Ascending aorta (tissue), 2 donors: ENCODE results near the gene NR4A1. TPM values are rescaled to one million over a fixed set of nuclear protein-coding genes. Genes with fewer than 3 reads are reported as not detected.
"Not testable (repeated sequence)": the region's sequence is repeated elsewhere in the genome, so short reads cannot be mapped to it uniquely, and the experiment has no call there.

Experiments used
- DNase-seq, 2 donors: peaks; one replicate each; pipeline ENCODE4 v3.0.0-alpha.2; 2019; ENCODE audit warnings: low spot score in 2 of 2
- H3K27ac ChIP-seq, 2 donors: fragments of 200-600 bp; sonication (generic); one replicate each; pipeline ENCODE4 v1.5.1; 2016 to 2017; ENCODE audit warnings: mild to moderate bottlenecking in 1 of 2
- H3K27me3 ChIP-seq: fragments of 200-600 bp; sonication (generic); one replicate; pipeline ENCODE4 v1.5.1; 2017
- H3K36me3 ChIP-seq, 2 donors: fragments of 200-600 bp; sonication (generic); one replicate each; pipeline ENCODE4 v1.5.1; 2016
- H3K4me1 ChIP-seq, 2 donors: fragments of 200-600 bp; sonication (generic); one replicate each; pipeline ENCODE4 v1.5.1; 2016 to 2017; ENCODE audit warnings: mild to moderate bottlenecking in 1 of 2
- H3K4me3 ChIP-seq, 2 donors: fragments of 200-600 bp; sonication (generic); one replicate each; pipeline ENCODE4 v1.5.1; 2016 to 2017; ENCODE audit warnings: mild to moderate bottlenecking in 1 of 2
- H3K9me3 ChIP-seq, 2 donors: fragments of 200-600 bp; sonication (generic); one replicate each; pipeline ENCODE4 v1.5.1; 2016
- CTCF ChIP-seq, 3 experiments: fragments of 200-600 bp in 2 of 3; fragments of 450-650 bp in 1 of 3; sonication (generic) in 2 of 3; IDR thresholded peaks; one replicate each; pipeline ENCODE4 v1.5.1; 2016 to 2019; ENCODE audit warnings: antibody characterized with exemption in 3 of 3, mild to moderate bottlenecking in 1 of 3, moderate library complexity in 1 of 3
- intact Hi-C: fragments of 100-400 bp; cut with DNase I; formaldehyde crosslinking; loops from one replicate; pipeline ENCODE4 v1.15.1; 2023
- total RNA-seq: library from RNA; depleted of rRNA; stranded (reverse); fragments of >200 nt; gene quantifications from one replicate; pipeline ENCODE4 v1.1.0, GENCODE V29; 2016

NR4A1 gene
- total RNA-seq, 1 donor from 2014 or later = 722 TPM

GRCh38 chr12:52093346-52093745 is 42.1 kb downstream of the NR4A1 start:
- Histone ChIP-seq H3K36me3 (no peaks in the 10 kb centered on the region), H3K9me3 (no peaks in the 10 kb centered on the region), H3K4me1 (no peaks in the 10 kb centered on the region), H3K4me3 (no peak overlapping the region), H3K27me3 (no peaks in the 10 kb centered on the region), H3K27ac (no peak overlapping the region)
- intact Hi-C loops = no loop called here
- DNase-seq = no peak
- TF ChIP-seq CTCF (IDR thresholded peaks at IDR 0.05) = no peak

- no peak for TF ChIP-seq CTCF (IDR thresholded peaks at IDR 0.05)
- H3K4me1 ChIP-seq = no peaks in the 10 kb centered on the region
- no peak overlapping the region for H3K27ac ChIP-seq
- H3K4me3 ChIP-seq = no peak overlapping the region
- no peaks in the 10 kb centered on the region for H3K36me3 ChIP-seq
- no peak for DNase-seq
- no peaks in the 10 kb centered on the region for H3K9me3 ChIP-seq
- no peaks in the 10 kb centered on the region for H3K27me3 ChIP-seq
- intact Hi-C loops = no loop called here
These were observed 45.2 kb downstream of the NR4A1 start for GRCh38 chr12:52096332-52097044.

- H3K4me3 ChIP-seq = no peak overlapping the region
- intact Hi-C loops = no loop called here
- no peaks in the 10 kb centered on the region for H3K4me1 ChIP-seq
- TF ChIP-seq CTCF (IDR thresholded peaks at IDR 0.05) = no peak
- H3K9me3 ChIP-seq = no peaks in the 10 kb centered on the region
- H3K36me3 ChIP-seq = no peaks in the 10 kb centered on the region
- no peaks in the 10 kb centered on the region for H3K27me3 ChIP-seq
- no peak for DNase-seq
- no peak overlapping the region for H3K27ac ChIP-seq
These were observed 45.9 kb downstream of the NR4A1 start for GRCh38 chr12:52097045-52097666.

GRCh38 chr12:52104431-52105089 is 53.3 kb downstream of the NR4A1 start:
- H3K27me3 ChIP-seq, H3K4me1 ChIP-seq, H3K4me3 ChIP-seq, H3K27ac ChIP-seq, intact Hi-C loops, H3K9me3 ChIP-seq, H3K36me3 ChIP-seq, DNase-seq: not testable (repeated sequence)

Other genes starting within 250 kb of the NR4A1 start
- gene FIGNL2, start 202.7 kb upstream of the NR4A1 start, total RNA-seq = not detected
- gene ANKRD33, start 163.3 kb upstream of the NR4A1 start, total RNA-seq = not detected
- gene ACVRL1, start 143.9 kb upstream of the NR4A1 start, total RNA-seq = 308 TPM
- gene ACVR1B, start 99.7 kb upstream of the NR4A1 start, total RNA-seq = 18.7 TPM
- gene TAMALIN, start 44.5 kb upstream of the NR4A1 start, total RNA-seq = 32.6 TPM
- gene ATG101, start 18.5 kb downstream of the NR4A1 start, total RNA-seq = 39.8 TPM
- 7.9 TPM for gene SMIM41, start 28.3 kb downstream of the NR4A1 start, total RNA-seq
- not detected for gene KRT80, start 140.6 kb downstream of the NR4A1 start, total RNA-seq
- 153 TPM for gene KRT7, start 181.8 kb downstream of the NR4A1 start, total RNA-seq
- 0.96 TPM for gene KRT86, start 223.2 kb downstream of the NR4A1 start, total RNA-seq
- not detected for gene KRT81, start 240.1 kb downstream of the NR4A1 start, total RNA-seq